Left cardiac atrium (tissue), 4 donors: ENCODE results near the gene MPPED2. TPM values are rescaled to one million over a fixed set of nuclear protein-coding genes. Genes with fewer than 3 reads are reported as not detected.

ENCODE experiments used
- ATAC-seq, 2 donors: fragments of 200-7000 bp; cut with Tn5 transposase; one replicate each; pipeline ENCODE4 v1.9.1; 2020; ENCODE audit warnings: mild to moderate bottlenecking in 2 of 2, moderate library complexity in 2 of 2
- DNase-seq: peaks from one replicate; pipeline ENCODE4 v3.0.0-alpha.2; 2020
- intact Hi-C, 2 donors: fragments of 100-400 bp; cut with DNase I; formaldehyde crosslinking; loops; one replicate each; pipeline versions ENCODE4 v1.14.1 to v1.15.1; 2022 to 2023
- total RNA-seq, 2 donors: library from RNA; stranded (reverse); fragmentation: NEBNext Ultra II Directional; extraction: Animal tissue kit (Norgen Biotek cat#: 25700); gene quantifications; one replicate each; pipeline ENCODE4 v1.2.1, GENCODE V29; 2021
- donor health status: DM: no; HTN: yes; CAD: no.
- donor health status: DM: no; HTN: yes; CAD: no; lungs with severe emphysema.
- donor health status: DM: yes; HTN: yes; CAD: no.
- donor health status: Dilated cardiomyopathy.

Gene MPPED2
- total RNA-seq, 2 donors from 2014 or later = 2.9 to 5.2 TPM

GRCh38 chr11:30545507-30545906 is 40.6 kb downstream of the MPPED2 start:
- ATAC-seq = no peak
- no peak for DNase-seq
- intact Hi-C loops = no loop called here

DNA sequence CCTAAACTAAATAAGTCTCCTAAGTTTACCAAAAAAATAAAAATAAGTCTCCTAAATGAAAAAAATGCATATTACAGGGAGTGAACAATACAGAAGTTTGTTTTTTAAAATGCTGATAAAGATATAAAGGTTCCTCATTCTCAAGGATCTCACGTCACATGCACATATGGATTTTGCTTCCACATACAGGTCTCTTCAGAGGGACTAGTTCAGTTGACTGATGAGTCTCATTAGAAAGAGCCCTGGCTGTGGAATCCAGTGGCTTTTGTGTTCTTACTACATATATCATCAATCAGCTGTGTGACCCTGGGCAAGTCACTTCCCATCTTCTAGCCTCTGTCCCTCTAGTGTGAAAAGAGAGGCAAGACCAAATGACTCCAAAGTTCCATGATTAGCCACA is 43.1 kb downstream of the MPPED2 start:
- intact Hi-C loops = no loop called here
- DNase-seq = no peak
- no peak for ATAC-seq

GRCh38 chr11:30540781-30541180 is 45.4 kb downstream of the MPPED2 start:
- DNase-seq = no peak
- ATAC-seq = no peak
- intact Hi-C loops = no loop called here

DNA sequence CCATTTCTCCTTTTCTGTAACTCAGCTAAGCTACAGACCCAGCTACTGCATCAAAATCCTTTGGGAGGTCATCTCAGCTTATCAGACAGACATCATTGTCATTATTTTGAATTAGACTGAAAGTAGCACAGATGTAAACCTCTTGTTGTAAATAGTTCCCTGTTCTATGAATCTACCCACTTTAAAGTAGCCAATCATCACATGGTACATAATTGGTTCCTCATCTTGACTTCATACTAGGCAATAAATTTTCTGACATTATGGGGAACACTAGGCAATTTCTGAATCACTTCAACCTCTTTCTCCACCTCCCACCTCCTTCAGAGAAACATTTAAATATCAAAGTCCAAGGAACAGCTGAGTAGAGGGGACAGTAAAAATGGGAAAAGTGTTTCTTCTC is 47.9 kb downstream of the MPPED2 start:
- ATAC-seq (no peak), DNase-seq (no peak)
- intact Hi-C loops = no loop called here

DNA sequence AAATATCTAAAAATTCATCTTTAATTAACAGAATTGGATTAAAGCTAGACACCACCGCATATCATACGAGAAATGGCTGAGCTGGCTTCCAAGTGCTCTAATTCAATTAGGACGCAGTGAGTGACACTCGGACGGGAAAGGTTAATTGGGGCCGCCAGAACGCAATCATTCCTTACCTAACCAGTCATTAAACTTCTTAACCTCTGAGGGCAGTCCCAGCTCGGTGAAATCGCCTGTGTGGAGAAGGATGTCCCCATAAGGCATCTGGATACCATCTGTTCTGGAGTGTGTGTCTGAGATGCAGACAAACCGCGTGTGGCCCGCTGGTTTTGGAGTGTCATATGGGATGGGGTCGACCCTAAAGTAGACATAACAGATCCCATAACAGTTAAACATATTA is 50.3 kb downstream of the MPPED2 start:
- no peak for DNase-seq
- ATAC-seq = no peak
- intact Hi-C loops = no loop called here

- no peak for ATAC-seq
- no peak for DNase-seq
- intact Hi-C loops = no loop called here
Observed at GRCh38 chr11:30533445-30533947, 52.7 kb downstream of the MPPED2 start.

- intact Hi-C loops = no loop called here
- ATAC-seq (no peak), DNase-seq (no peak)
Observed at GRCh38 chr11:30527566-30527965, 58.6 kb downstream of the MPPED2 start.

DNA sequence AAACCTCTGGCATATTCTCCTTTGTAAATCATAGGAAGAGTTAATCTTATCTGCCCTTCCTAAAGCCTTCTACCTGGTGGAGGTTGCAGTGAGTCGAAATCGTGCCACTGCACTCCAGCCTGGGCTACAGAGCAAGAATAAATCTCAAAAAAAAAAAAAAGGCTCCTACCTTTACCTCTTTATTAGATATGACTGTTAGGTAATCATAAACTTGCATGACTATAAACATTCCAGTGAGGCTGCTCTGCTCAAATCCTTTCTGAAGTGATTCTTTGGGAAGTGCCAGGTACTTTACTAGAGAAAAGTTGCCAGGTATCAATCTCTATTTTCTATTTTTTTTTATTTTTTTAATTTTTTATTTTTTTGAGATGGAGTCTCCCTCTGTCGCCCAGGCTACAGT is 59.6 kb downstream of the MPPED2 start:
- intact Hi-C loops = no loop called here
- DNase-seq (no peak), ATAC-seq (no peak)

DNA sequence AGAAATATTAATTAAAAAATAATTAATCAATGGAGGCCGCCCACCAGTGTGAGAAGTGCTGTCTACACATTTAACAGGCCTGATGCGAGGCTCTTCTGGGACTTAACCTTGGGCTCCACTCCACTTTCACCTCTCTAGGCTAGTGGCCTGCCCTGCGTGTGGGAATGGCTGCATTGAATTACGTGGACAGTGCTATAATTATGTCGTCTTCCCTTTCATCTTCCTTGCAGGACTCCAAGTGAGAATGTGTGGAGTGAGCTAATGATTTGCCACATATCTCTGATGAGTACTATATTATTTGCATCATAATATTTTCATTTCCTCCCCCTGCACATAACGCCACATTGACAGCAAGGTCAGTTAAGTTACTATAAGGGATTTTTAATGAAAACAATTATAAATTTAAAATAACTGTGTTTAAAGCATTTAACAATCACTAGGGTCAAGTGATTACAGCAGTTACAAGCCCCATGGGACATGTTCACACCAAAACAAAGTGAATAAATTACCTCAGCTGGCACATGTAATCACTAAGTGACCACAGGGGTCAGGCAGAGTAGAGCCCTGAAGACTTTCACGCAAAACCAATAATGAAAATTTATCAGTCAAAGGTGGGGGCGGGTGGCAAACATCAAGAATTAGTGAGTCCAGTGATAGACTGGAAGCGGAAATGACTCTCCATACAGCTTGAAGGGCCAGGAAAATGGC is 63.5 kb downstream of the MPPED2 start:
- DNase-seq = no peak
- intact Hi-C loops = no loop called here
- no peak for ATAC-seq

- DNase-seq = no peak
- intact Hi-C loops = no loop called here
- no peak for ATAC-seq
Observed at GRCh38 chr11:30521297-30522071, 64.7 kb downstream of the MPPED2 start.

GRCh38 chr11:30513087-30513486 is 73.1 kb downstream of the MPPED2 start:
- intact Hi-C loops = no loop called here
- no peak for DNase-seq
- ATAC-seq = no peak

DNA sequence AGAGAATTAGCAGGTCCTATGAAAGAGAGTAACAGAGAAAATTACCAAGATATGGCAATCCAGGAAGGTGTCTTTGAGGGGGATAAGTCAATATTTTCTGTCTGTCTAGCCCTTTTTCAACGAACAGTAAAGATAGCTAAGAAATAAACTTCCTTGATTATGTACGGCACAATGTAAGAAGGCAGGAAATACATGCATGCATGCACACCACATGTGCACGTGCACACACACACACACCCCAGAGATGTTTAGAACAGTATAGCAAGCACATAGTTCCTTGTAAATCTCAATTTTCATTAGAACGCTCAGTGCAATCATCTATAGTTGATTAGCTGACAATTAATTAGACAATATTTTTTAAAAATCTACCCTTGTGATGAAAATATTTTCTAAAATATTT is 74.7 kb downstream of the MPPED2 start:
- ATAC-seq = no peak
- intact Hi-C loops = no loop called here
- no peak for DNase-seq

- intact Hi-C loops = no loop called here
- DNase-seq (no peak), ATAC-seq (no peak)
Observed at GRCh38 chr11:30510750-30511149, 75.4 kb downstream of the MPPED2 start.

DNA sequence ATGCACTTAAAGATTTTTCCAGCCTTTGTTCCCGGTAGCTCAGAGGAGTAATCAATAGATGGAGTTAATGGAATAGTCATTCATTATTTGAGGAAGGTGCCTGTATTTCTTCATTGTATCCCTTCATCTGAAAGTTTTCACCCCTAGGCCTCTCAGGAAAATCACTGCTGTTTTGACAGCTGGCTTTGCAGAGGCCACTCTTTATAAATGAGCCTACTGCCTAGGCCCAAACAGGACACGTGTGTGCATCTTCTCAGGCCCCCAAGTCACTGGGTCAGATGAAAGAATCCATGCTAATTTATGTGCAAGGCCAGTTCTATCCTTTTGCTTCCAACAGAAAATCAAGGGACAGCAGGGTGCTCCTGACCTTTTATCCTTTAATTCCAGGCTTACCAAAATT is 76.8 kb downstream of the MPPED2 start:
- ATAC-seq = no peak
- intact Hi-C loops = no loop called here

GRCh38 chr11:30508594-30508993 is 77.6 kb downstream of the MPPED2 start:
- DNase-seq (no peak), ATAC-seq (no peak)
- intact Hi-C loops = no loop called here

More for the DNA sequence above, 76.8 kb downstream of the MPPED2 start:
- no peak for DNase-seq

DNA sequence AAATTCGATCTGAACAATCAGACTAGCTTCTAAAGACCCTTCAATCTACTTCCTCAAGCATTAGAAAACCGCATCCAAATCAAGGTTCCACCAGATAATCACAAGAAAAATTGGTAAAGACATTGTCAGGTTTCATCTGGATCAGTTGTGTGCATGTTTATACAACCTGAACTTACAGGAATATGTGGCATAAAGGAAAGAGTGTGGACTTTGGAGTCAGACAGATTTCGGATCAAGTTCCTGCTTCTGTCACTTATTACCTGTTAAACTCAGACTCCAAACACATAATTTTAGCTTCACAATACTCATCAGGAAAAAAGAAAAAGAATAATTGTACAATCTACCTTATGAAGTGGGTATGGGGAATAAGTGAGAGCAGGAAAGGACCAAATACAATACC is 80.5 kb downstream of the MPPED2 start:
- intact Hi-C loops = no loop called here
- ATAC-seq (no peak), DNase-seq (no peak)

GRCh38 chr11:30504468-30504867 is 81.7 kb downstream of the MPPED2 start:
- no peak for DNase-seq
- no peak for ATAC-seq
- intact Hi-C loops = no loop called here

DNA sequence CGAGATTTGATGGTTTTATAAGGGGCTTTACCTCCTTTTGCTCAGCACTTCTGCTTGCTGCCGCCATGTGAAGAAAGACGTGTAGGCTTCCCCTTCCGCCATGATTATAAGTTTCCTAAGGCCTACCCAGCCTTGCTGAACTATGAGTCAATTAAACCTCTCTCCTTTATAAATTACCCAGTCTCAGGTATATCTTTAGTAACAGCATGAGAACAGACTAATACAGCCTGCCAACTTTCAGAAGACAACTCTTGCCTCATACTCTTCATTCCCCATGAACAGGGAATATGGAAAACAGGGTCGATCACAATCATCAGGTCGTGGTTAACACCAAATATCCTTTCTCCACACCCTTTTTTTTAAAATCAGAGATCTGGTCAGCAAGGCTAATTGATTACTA is 83.0 kb downstream of the MPPED2 start:
- intact Hi-C loops = no loop called here
- no peak for ATAC-seq
- DNase-seq = no peak

GRCh38 chr11:30502305-30502704 is 83.8 kb downstream of the MPPED2 start:
- DNase-seq (no peak), ATAC-seq (peak in 1 of 2 donors; percentile 8)
- intact Hi-C loops = no loop called here

DNA sequence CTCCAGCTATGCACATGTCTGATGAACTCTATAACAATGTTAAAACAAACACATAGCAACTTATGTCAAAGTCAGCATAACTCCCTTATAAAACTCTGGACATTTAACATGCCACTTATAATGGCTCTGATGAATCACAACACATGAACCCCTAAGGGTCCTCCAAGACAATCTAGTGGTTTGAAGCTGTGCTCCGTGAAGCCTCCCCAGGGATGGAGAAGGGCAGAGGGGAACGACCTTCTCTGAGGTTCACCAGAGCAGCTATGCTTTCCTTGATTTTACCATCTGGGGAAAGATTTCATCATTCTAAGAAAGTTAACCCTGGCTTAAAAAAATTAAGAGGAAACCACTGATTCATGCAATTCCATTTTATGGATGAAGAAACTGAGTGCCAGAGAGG is 84.4 kb downstream of the MPPED2 start:
- ATAC-seq (no peak), DNase-seq (no peak)

GRCh38 chr11:30499940-30500339 is 86.2 kb downstream of the MPPED2 start:
- ATAC-seq = peak in 1 of 2 donors; percentile 67
- intact Hi-C loops = no loop called here
- no peak for DNase-seq

More for the DNA sequence above, 84.4 kb downstream of the MPPED2 start:
- intact Hi-C loops = no loop called here
